ENCODE measurements around the gene MAFG. TPM values are rescaled to one million over a fixed set of nuclear protein-coding genes. Genes with fewer than 3 reads are reported as not detected.
A peak's percentile ranks its signal among the peaks of the same experiment; 100 is the strongest.

MAFG gene
- total and polyA plus RNA-seq, 2 of the 13 experiments (the other 11 are each of a cell fraction or from before 2014, with no cell fraction given), result 14.5 to 20.0 TPM

DNA sequence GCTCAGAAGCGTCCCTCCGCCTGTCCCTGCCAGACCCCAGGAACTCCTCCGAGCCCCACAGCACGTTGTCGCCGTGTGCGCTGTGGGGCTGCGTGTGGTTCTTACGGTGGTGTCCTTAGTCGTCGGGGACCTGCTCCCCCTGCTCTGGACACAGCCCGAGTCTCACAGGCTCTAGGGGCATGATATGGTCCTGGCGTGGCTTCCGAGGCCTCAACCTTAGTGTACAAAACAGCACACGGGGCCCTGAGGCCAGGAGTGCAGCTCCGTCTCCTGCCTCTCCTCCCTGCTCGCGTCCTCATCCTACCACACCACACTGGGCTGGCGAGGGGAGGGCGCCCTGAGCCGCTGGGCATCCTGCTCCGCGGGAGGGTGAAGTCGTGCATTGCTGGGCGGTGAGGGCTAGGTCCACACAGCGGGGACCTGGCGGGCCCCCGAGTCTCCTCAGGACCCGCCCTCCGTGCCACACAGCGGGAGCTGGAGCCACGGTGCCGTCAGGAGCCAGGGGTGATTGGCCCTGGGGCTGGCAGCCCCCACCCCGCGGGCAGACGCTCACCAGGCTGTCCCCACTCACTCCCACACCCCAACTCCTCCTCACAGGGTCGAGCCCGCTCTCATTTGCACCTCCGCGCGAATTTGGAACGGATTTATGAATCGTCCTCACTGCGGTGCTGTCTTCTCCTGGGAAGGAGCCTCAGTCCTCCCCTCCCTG, 1.2 kb upstream of the MAFG start (continued):
- TF ChIP-seq, protein P1, sequence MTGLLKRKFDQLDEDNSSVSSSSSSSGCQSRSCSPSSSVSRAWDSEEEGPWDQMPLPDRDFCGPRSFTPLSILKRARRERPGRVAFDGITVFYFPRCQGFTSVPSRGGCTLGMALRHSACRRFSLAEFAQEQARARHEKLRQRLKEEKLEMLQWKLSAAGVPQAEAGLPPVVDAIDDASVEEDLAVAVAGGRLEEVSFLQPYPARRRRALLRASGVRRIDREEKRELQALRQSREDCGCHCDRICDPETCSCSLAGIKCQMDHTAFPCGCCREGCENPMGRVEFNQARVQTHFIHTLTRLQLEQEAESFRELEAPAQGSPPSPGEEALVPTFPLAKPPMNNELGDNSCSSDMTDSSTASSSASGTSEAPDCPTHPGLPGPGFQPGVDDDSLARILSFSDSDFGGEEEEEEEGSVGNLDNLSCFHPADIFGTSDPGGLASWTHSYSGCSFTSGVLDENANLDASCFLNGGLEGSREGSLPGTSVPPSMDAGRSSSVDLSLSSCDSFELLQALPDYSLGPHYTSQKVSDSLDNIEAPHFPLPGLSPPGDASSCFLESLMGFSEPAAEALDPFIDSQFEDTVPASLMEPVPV (CRISPR knock-in tag; IDR thresholded peaks at IDR 0.05), result peak; percentile 59; the same call in 1 of the 2 replicates
- TF ChIP-seq, protein P2, sequence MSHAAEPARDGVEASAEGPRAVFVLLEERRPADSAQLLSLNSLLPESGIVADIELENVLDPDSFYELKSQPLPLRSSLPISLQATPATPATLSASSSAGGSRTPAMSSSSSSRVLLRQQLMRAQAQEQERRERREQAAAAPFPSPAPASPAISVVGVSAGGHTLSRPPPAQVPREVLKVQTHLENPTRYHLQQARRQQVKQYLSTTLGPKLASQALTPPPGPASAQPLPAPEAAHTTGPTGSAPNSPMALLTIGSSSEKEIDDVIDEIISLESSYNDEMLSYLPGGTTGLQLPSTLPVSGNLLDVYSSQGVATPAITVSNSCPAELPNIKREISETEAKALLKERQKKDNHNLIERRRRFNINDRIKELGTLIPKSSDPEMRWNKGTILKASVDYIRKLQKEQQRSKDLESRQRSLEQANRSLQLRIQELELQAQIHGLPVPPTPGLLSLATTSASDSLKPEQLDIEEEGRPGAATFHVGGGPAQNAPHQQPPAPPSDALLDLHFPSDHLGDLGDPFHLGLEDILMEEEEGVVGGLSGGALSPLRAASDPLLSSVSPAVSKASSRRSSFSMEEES (CRISPR knock-in tag; IDR thresholded peaks at IDR 0.05), result no peak
- TF ChIP-seq, protein P3, sequence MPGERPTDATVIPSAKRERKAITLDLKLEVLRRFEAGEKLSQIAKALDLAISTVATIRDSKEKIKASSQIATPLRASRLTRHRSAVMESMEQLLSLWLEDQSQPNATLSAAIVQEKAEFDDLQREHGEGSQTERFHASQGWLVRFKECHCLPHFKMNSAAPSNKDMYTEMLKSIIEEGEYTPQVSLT (CRISPR knock-in tag; IDR thresholded peaks at IDR 0.05; ENCODE audit: borderline replicate concordance, low read depth), result no peak
- TF ChIP-seq CENPT (CRISPR knock-in tag; IDR thresholded peaks at IDR 0.05; ENCODE audit: low read depth) (peak; percentile 27; the same call in 1 of the 2 replicates), ZFP1 (CRISPR knock-in tag; IDR thresholded peaks at IDR 0.05) (no peak), SATB2 (CRISPR knock-in tag; IDR thresholded peaks at IDR 0.05) (no peak), ZC3H4 (CRISPR knock-in tag; IDR thresholded peaks at IDR 0.05; ENCODE audit: borderline replicate concordance) (peak; percentile 65), ZNF460 (CRISPR knock-in tag; IDR thresholded peaks at IDR 0.05; ENCODE audit: borderline replicate concordance) (no peak), SP4 (CRISPR knock-in tag; IDR thresholded peaks at IDR 0.05) (0 out of 2 replicates have a peak, but pooled peaks have one; percentile 17), ZNF607 (CRISPR knock-in tag; IDR thresholded peaks at IDR 0.05; ENCODE audit: borderline replicate concordance) (peak; percentile 56; the same call in 1 of the 2 replicates), NR2F2 (IDR thresholded peaks at IDR 0.05; ENCODE audit: borderline replicate concordance, low read depth) (no peak), ZNF326 (CRISPR knock-in tag; IDR thresholded peaks at IDR 0.05; ENCODE audit: borderline replicate concordance) (no peak; the same call in 1 of the 2 replicates), ZNF547 (CRISPR knock-in tag; IDR thresholded peaks at IDR 0.05) (0 out of 2 replicates have a peak, but pooled peaks have one; percentile 76), POLR2AphosphoS5 (IDR thresholded peaks at IDR 0.05; ENCODE audit: low read depth, low read length) (no peak; the same call in 1 of the 2 replicates)
- TF ChIP-seq, protein P4, sequence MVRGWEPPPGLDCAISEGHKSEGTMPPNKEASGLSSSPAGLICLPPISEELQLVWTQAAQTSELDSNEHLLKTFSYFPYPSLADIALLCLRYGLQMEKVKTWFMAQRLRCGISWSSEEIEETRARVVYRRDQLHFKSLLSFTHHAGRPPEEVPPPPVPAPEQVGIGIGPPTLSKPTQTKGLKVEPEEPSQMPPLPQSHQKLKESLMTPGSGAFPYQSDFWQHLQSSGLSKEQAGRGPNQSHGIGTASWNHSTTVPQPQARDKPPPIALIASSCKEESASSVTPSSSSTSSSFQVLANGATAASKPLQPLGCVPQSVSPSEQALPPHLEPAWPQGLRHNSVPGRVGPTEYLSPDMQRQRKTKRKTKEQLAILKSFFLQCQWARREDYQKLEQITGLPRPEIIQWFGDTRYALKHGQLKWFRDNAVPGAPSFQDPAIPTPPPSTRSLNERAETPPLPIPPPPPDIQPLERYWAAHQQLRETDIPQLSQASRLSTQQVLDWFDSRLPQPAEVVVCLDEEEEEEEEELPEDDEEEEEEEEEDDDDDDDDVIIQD (CRISPR knock-in tag; IDR thresholded peaks at IDR 0.05; ENCODE audit: low read depth), result no peak
- TF ChIP-seq, protein P5, sequence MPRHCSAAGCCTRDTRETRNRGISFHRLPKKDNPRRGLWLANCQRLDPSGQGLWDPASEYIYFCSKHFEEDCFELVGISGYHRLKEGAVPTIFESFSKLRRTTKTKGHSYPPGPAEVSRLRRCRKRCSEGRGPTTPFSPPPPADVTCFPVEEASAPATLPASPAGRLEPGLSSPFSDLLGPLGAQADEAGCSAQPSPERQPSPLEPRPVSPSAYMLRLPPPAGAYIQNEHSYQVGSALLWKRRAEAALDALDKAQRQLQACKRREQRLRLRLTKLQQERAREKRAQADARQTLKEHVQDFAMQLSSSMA (CRISPR knock-in tag; IDR thresholded peaks at IDR 0.05), result peak; percentile 85; the same call in 1 of the 2 replicates

Data from HepG2 (cell line).